Trophoblast cell (in vitro differentiated cells and primary cell): ENCODE results near the gene NAV3.
"Not testable (repeated sequence)": the region's sequence is repeated elsewhere in the genome, so short reads cannot be mapped to it uniquely, and the experiment has no call there.

Source experiments
- DNase-seq, 2 donors: peaks; one replicate each; pipeline ENCODE4 v3.0.0-alpha.2; 2016
- H2AFZ ChIP-seq: 2 replicates; pipeline ENCODE4 v1.6.1; 2013; ENCODE audit warnings: low read length, moderate library complexity, mild to moderate bottlenecking; ENCODE audit not compliant: insufficient read depth, poor library complexity
- H2AK5ac ChIP-seq: 2 replicates; pipeline ENCODE4 v1.6.1; 2013; ENCODE audit warnings: mild to moderate bottlenecking, low read length
- H2BK120ac ChIP-seq: 2 replicates; pipeline ENCODE4 v1.6.1; 2013; ENCODE audit warnings: low read length, mild to moderate bottlenecking, moderate library complexity; ENCODE audit not compliant: insufficient read depth, poor library complexity
- H2BK12ac ChIP-seq: 2 replicates; pipeline ENCODE4 v1.6.1; 2013; ENCODE audit warnings: mild to moderate bottlenecking, low read length, moderate library complexity
- H2BK5ac ChIP-seq: 2 replicates; pipeline ENCODE4 v1.6.1; 2013; ENCODE audit warnings: low read length, low read depth, moderate library complexity, mild to moderate bottlenecking; ENCODE audit not compliant: poor library complexity
- H3K14ac ChIP-seq: 2 replicates; pipeline ENCODE4 v1.6.1; 2013; ENCODE audit warnings: mild to moderate bottlenecking, low read length
- H3K18ac ChIP-seq: 2 replicates; pipeline ENCODE4 v1.6.1; 2013; ENCODE audit warnings: mild to moderate bottlenecking, low read length
- H3K23ac ChIP-seq: 2 replicates; pipeline ENCODE4 v1.6.1; 2013; ENCODE audit warnings: low read length
- H3K27ac ChIP-seq: 2 replicates; pipeline ENCODE4 v1.5.1; 2013; ENCODE audit warnings: low read depth, mild to moderate bottlenecking, inconsistent platforms, low read length, moderate library complexity
- H3K27me3 ChIP-seq: 2 replicates; pipeline ENCODE4 v1.6.1; 2013; ENCODE audit warnings: inconsistent platforms, mild to moderate bottlenecking, low read length, moderate library complexity; ENCODE audit not compliant: insufficient read depth
- H3K36me3 ChIP-seq, 2 experiments: 1 replicate in 1 of 2; 2 replicates in 1 of 2; pipeline ENCODE4 v1.6.1; 2013; ENCODE audit warnings: low read length in 2 of 2, mild to moderate bottlenecking in 2 of 2, moderate library complexity in 1 of 2; ENCODE audit not compliant: insufficient read depth in 2 of 2, control insufficient read depth in 1 of 2
- H3K4ac ChIP-seq: 2 replicates; pipeline ENCODE4 v1.6.1; 2013; ENCODE audit warnings: low read depth, mild to moderate bottlenecking, low read length, moderate library complexity
- H3K4me1 ChIP-seq, 2 experiments: 1 replicate in 1 of 2; 2 replicates in 1 of 2; pipeline ENCODE4 v1.6.1; 2013; ENCODE audit warnings: low read length in 2 of 2, mild to moderate bottlenecking in 2 of 2, moderate library complexity in 1 of 2; ENCODE audit not compliant: insufficient read depth in 2 of 2, control insufficient read depth in 1 of 2
- H3K4me2 ChIP-seq: 2 replicates; pipeline ENCODE4 v1.6.1; 2013; ENCODE audit warnings: inconsistent platforms, mild to moderate bottlenecking, low read length, moderate library complexity
- H3K4me3 ChIP-seq: 2 replicates; pipeline ENCODE4 v1.5.1; 2013; ENCODE audit warnings: mild to moderate bottlenecking, low read depth, low read length, inconsistent platforms
- H3K79me1 ChIP-seq: one replicate; pipeline ENCODE4 v1.6.1; 2013; ENCODE audit warnings: low read length
- H3K79me2 ChIP-seq: 2 replicates; pipeline ENCODE4 v1.6.1; 2013; ENCODE audit warnings: low read length, mild to moderate bottlenecking; ENCODE audit not compliant: control insufficient read depth, insufficient read depth, poor library complexity
- H3K9ac ChIP-seq: 2 replicates; pipeline ENCODE4 v1.6.1; 2013; ENCODE audit warnings: mild to moderate bottlenecking, low read length
- H3K9me3 ChIP-seq: 2 replicates; pipeline ENCODE4 v1.6.1; 2013; ENCODE audit warnings: low read depth, mild to moderate bottlenecking, control low read depth, inconsistent platforms, low read length; ENCODE audit not compliant: insufficient read depth
- H4K12ac ChIP-seq: 2 replicates; pipeline ENCODE4 v1.6.1; 2013; ENCODE audit warnings: low read depth, mild to moderate bottlenecking, low read length, moderate library complexity
- H4K8ac ChIP-seq: 2 replicates; pipeline ENCODE4 v1.6.1; 2013; ENCODE audit warnings: low read depth, mild to moderate bottlenecking, low read length, moderate library complexity
- H4K91ac ChIP-seq: one replicate; pipeline ENCODE4 v1.6.1; 2013; ENCODE audit warnings: low read depth, mild to moderate bottlenecking, low read length, moderate library complexity
- WGBS: extraction: QIAGEN DNeasy Blood & Tissue Kit; methylation state at CpG from one replicate; pipeline ENCODE4 v1.1.7; 2013; ENCODE audit warnings: missing lambda C conversion rate; ENCODE audit not compliant: insufficient read length, insufficient coverage; ENCODE audit errors: extremely low coverage; 5-methylcytosine and 5-hydroxymethylcytosine counted together

Gene NAV3

GRCh38 chr12:78101113-78101876 is 270.6 kb downstream of the NAV3 start:
- no peaks in the 10 kb centered on the region for H3K27me3 ChIP-seq
- no peak overlapping the region for H3K4me2 ChIP-seq
- WGBS, result no CpG with 5 or more reads among the region's 4 CpGs

GRCh38 chr12:78101946-78102635 is 271.4 kb downstream of the NAV3 start:
- no peak overlapping the region for H4K12ac ChIP-seq
- H3K4me2 ChIP-seq, result no peak overlapping the region
- no peaks in the 10 kb centered on the region for H3K27me3 ChIP-seq
- no peak overlapping the region for H2AFZ ChIP-seq
- H3K18ac ChIP-seq, result no peak overlapping the region
- no peak overlapping the region for H3K4ac ChIP-seq
- H3K14ac ChIP-seq, result no peak overlapping the region
- no peaks in the 10 kb centered on the region for H3K9me3 ChIP-seq
- WGBS, result no CpG with 5 or more reads among the region's 4 CpGs
- H2BK12ac ChIP-seq, result no peak overlapping the region
- H3K4me3 ChIP-seq, result no peak overlapping the region
- H3K79me1 ChIP-seq, result no peaks in the 10 kb centered on the region
- no peaks in the 10 kb centered on the region for H3K36me3 ChIP-seq
- H3K4me1 ChIP-seq, result no peaks in the 10 kb centered on the region
- no peak overlapping the region for H3K23ac ChIP-seq
- no peak for DNase-seq
- H4K8ac ChIP-seq, result no peak overlapping the region
- no peak overlapping the region for H4K91ac ChIP-seq
- no peaks in the 10 kb centered on the region for H3K79me2 ChIP-seq
- no peak overlapping the region for H2AK5ac ChIP-seq
- no peak overlapping the region for H3K27ac ChIP-seq
- H2BK120ac ChIP-seq, result no peak overlapping the region
- H2BK5ac ChIP-seq, result no peak overlapping the region
- no peak overlapping the region for H3K9ac ChIP-seq

More at GRCh38 chr12:78101113-78101876, 270.6 kb downstream of the NAV3 start:
- Histone ChIP-seq H3K18ac (no peak overlapping the region), H2AK5ac (no peak overlapping the region), H2BK12ac (no peak overlapping the region), H3K27ac (no peak overlapping the region), H3K4ac (no peak overlapping the region), H3K79me1 (no peaks in the 10 kb centered on the region), H3K79me2 (no peaks in the 10 kb centered on the region), H2BK5ac (no peak overlapping the region), H3K14ac (no peak overlapping the region), H4K12ac (no peak overlapping the region), H3K36me3 (no peaks in the 10 kb centered on the region), H3K9ac (no peak overlapping the region), H4K8ac (no peak overlapping the region), H3K23ac (no peak overlapping the region), H3K4me3 (no peak overlapping the region), H3K9me3 (no peaks in the 10 kb centered on the region), H3K4me1 (no peaks in the 10 kb centered on the region), H2BK120ac (no peak overlapping the region), H4K91ac (no peak overlapping the region), H2AFZ (no peak overlapping the region)
- peak in 1 of 2 donors; percentile 47 for DNase-seq

GRCh38 chr12:78102801-78103200 is 272.1 kb downstream of the NAV3 start:
- not testable (repeated sequence) for H3K4ac ChIP-seq, H3K4me3 ChIP-seq, H3K18ac ChIP-seq, H2AFZ ChIP-seq, H3K14ac ChIP-seq, H2BK120ac ChIP-seq, H3K36me3 ChIP-seq, H3K27ac ChIP-seq, H2BK5ac ChIP-seq, H4K91ac ChIP-seq, H3K23ac ChIP-seq, H3K27me3 ChIP-seq, H4K8ac ChIP-seq, H3K79me2 ChIP-seq, H3K4me1 ChIP-seq, H3K4me2 ChIP-seq, H2AK5ac ChIP-seq, H4K12ac ChIP-seq, H3K79me1 ChIP-seq, H2BK12ac ChIP-seq, H3K9me3 ChIP-seq, H3K9ac ChIP-seq, DNase-seq
- WGBS, result no CpG with 5 or more reads among the region's 2 CpGs

- no peak overlapping the region for H3K14ac ChIP-seq
- no CpG with 5 or more reads among the region's 1 CpG for WGBS
- H3K18ac ChIP-seq, result no peak overlapping the region
- H2BK5ac ChIP-seq, result no peak overlapping the region
- H3K4me1 ChIP-seq, result peaks cover 0 to 4% of the 10 kb centered on the region in 2 experiments
- no peak overlapping the region for H3K4me2 ChIP-seq
- H4K12ac ChIP-seq, result no peak overlapping the region
- no peak overlapping the region for H3K4ac ChIP-seq
- no peak overlapping the region for H3K4me3 ChIP-seq
- no peak overlapping the region for H2AK5ac ChIP-seq
- peak in 1 of 2 donors; percentile 26 for DNase-seq
- no peaks in the 10 kb centered on the region for H3K79me1 ChIP-seq
- H3K9me3 ChIP-seq, result peaks cover 2% of the 10 kb centered on the region
- no peaks in the 10 kb centered on the region for H3K27me3 ChIP-seq
- no peak overlapping the region for H3K23ac ChIP-seq
- no peaks in the 10 kb centered on the region for H3K36me3 ChIP-seq
- no peak overlapping the region for H2AFZ ChIP-seq
- no peak overlapping the region for H4K91ac ChIP-seq
- H2BK120ac ChIP-seq, result no peak overlapping the region
- no peak overlapping the region for H2BK12ac ChIP-seq
- H3K9ac ChIP-seq, result no peak overlapping the region
- H3K79me2 ChIP-seq, result no peaks in the 10 kb centered on the region
- H3K27ac ChIP-seq, result no peak overlapping the region
- no peak overlapping the region for H4K8ac ChIP-seq
These were observed 285.2 kb downstream of the NAV3 start for GRCh38 chr12:78115889-78116288.
